Ectodermal cell (in vitro differentiated cells): ENCODE data around the gene WDR18.

Source experiments
- H3K27ac ChIP-seq: 2 replicates; pipeline ENCODE4 v1.7.0; 2013; ENCODE audit warnings: mild to moderate bottlenecking, low read depth, low read length; ENCODE audit not compliant: insufficient read depth, poor library complexity, severe bottlenecking
- H3K27me3 ChIP-seq: 2 replicates; pipeline ENCODE4 v1.7.0; 2013; ENCODE audit warnings: mild to moderate bottlenecking, low read length; ENCODE audit not compliant: insufficient read depth, control insufficient read depth, poor library complexity, severe bottlenecking
- H3K36me3 ChIP-seq: one replicate; pipeline ENCODE4 v1.7.0; 2013; ENCODE audit warnings: low read length; ENCODE audit not compliant: control insufficient read depth, insufficient read depth
- H3K4me1 ChIP-seq: one replicate; pipeline ENCODE4 v1.7.0; 2013; ENCODE audit warnings: low read length; ENCODE audit not compliant: control insufficient read depth, insufficient read depth
- H3K4me3 ChIP-seq: 2 replicates; pipeline ENCODE4 v1.7.0; 2013; ENCODE audit warnings: low read depth, low read length, control low read depth; ENCODE audit not compliant: insufficient read depth
- H3K9me3 ChIP-seq: 2 replicates; pipeline ENCODE4 v1.7.0; 2013; ENCODE audit warnings: mild to moderate bottlenecking, low read length, moderate library complexity; ENCODE audit not compliant: control insufficient read depth
- WGBS, 2 experiments: methylation state at CpG; one replicate each; pipeline ENCODE4 v1.1.7; 2013; ENCODE audit warnings: missing lambda C conversion rate in 2 of 2; 5-methylcytosine and 5-hydroxymethylcytosine counted together

Gene WDR18

GRCh38 chr19:1038978-1039645, 55.0 kb downstream of the WDR18 start:
- H3K27me3 ChIP-seq, result no peaks in the 10 kb centered on the region
- H3K9me3 ChIP-seq, result no peaks in the 10 kb centered on the region
- H3K4me1 ChIP-seq, result peaks cover 9% of the 10 kb centered on the region
- H3K4me3 ChIP-seq, result peak overlapping the region; percentile 74
- peaks cover 11% of the 10 kb centered on the region for H3K36me3 ChIP-seq
- H3K27ac ChIP-seq, result no peak overlapping the region
- 58 to 59% methylated on average over 22 of the region's 22 CpGs for WGBS, 2 experiments

DNA sequence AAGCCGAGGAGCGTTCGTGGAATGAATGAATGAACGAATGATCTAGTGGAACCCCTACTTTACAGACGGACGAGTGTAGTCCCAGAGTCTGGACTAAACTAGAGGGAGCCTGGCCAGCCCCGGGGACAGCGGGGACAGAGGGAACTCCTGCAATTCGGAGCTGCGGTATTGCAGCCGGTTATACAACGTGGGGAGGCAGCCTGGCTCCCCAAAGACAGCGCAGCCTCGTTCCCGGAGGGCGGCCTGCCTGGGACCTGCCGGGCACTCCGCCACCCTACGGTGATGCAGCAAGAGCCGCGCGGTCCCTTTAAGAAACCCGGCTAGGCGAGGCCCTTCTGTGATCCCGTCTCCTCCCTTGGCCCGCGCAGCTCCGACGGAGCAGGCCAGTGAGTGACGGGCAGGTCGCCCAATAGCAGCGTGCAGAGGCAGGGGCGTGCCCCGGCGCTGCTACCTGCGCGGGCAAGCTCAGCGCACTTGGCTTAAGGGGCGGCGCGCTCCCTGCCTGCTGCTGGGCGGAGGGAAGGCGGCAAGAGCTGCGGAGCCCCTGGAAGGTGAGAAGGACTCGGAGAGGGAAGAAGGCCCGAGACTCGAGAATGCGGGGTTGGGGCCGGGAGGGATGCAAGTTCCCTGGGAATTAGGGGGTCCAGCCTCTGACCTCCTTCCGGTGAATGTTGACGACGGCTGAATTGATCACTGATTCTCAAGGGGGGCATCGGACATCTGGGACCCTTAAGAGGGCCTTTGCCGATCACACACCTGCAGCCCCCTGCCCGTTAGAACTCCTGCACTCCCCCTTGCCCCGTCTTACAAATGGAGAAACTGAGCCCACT, 55.7 kb downstream of the WDR18 start, which contains the start of gene ABCA7:
Gene ABCA7 (plus strand): TSS at position 462 of the 830 bp plus-strand sequence. CDS start 1,255 bp downstream, outside the sequence.
- peak within 1 kb of the TSS; percentile 74 for H3K4me3 ChIP-seq
- H3K4me1 ChIP-seq, result peaks cover 9% of the 10 kb centered on the region
- H3K9me3 ChIP-seq, result no peaks in the 10 kb centered on the region
- no peaks in the 10 kb centered on the region for H3K27me3 ChIP-seq
- no peak within 1 kb of the TSS for H3K27ac ChIP-seq
- 2 to 3% methylated on average over 56 of the region's 56 CpGs for WGBS, 2 experiments
- H3K36me3 ChIP-seq, result peaks cover 11% of the 10 kb centered on the region

DNA sequence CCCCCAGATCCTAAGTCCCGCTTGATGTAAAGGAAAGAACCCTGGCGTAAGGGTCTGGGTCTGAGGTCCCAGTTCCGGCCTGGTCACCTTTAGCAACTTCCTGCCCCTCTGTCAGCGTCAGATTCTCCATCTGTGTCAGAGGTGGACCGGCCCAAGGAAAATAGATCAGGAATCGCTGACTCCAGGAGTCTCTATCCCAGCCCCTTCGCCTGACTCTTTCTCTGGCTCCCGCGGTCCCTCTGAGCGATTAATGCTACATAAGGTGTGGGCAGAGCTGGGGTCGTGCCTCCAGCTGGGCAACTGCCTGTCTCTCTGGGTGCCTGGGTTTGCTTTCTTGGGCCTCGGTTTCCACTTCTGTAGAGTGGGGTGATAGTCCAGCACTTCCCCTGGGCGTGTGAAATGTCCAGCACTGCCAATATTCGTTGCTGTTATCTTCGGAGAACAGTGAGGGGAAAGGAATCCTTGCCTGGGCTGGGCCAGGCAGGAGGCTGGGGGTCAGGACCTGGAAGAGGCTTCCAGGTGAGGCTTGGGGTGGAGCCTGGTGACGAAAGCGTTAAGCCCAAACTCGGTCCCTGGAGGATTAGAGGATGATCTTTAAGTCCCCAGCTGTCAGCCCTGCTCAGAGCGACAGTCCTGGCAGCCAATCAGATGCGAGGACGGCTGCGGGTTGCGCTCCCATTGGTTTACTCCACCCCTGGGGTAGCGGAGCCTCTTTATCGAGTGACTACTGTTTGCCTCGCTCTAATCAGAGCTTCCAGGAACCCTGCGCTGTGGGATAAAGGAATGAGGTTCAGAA, 56.5 kb downstream of the WDR18 start:
- H3K9me3 ChIP-seq, result no peaks in the 10 kb centered on the region
- H3K4me3 ChIP-seq, result peak overlapping the region; percentile 74
- H3K27me3 ChIP-seq, result no peaks in the 10 kb centered on the region
- no peak overlapping the region for H3K27ac ChIP-seq
- peaks cover 6% of the 10 kb centered on the region for H3K36me3 ChIP-seq
- H3K4me1 ChIP-seq, result peaks cover 9% of the 10 kb centered on the region
- 5 to 6% methylated on average over 27 of the region's 27 CpGs for WGBS, 2 experiments

GRCh38 chr19:1041272-1041834, 57.2 kb downstream of the WDR18 start:
- peak overlapping the region; percentile 32 for H3K4me3 ChIP-seq

GRCh38 chr19:1041835-1042685, 57.9 kb downstream of the WDR18 start:
- no peaks in the 10 kb centered on the region for H3K27me3 ChIP-seq
- H3K9me3 ChIP-seq, result no peaks in the 10 kb centered on the region
- 88 to 90% methylated on average over 43 of the region's 43 CpGs for WGBS, 2 experiments
- H3K27ac ChIP-seq, result no peak overlapping the region
- peaks cover 6% of the 10 kb centered on the region for H3K36me3 ChIP-seq
- H3K4me3 ChIP-seq, result no peak overlapping the region
- peaks cover 9% of the 10 kb centered on the region for H3K4me1 ChIP-seq

More at GRCh38 chr19:1041272-1041834, 57.2 kb downstream of the WDR18 start:
- Histone ChIP-seq H3K9me3 (no peaks in the 10 kb centered on the region), H3K27me3 (no peaks in the 10 kb centered on the region), H3K4me1 (peaks cover 9% of the 10 kb centered on the region), H3K27ac (no peak overlapping the region), H3K36me3 (peaks cover 6% of the 10 kb centered on the region)
- 51 to 54% methylated on average over 26 of the region's 26 CpGs for WGBS, 2 experiments

DNA sequence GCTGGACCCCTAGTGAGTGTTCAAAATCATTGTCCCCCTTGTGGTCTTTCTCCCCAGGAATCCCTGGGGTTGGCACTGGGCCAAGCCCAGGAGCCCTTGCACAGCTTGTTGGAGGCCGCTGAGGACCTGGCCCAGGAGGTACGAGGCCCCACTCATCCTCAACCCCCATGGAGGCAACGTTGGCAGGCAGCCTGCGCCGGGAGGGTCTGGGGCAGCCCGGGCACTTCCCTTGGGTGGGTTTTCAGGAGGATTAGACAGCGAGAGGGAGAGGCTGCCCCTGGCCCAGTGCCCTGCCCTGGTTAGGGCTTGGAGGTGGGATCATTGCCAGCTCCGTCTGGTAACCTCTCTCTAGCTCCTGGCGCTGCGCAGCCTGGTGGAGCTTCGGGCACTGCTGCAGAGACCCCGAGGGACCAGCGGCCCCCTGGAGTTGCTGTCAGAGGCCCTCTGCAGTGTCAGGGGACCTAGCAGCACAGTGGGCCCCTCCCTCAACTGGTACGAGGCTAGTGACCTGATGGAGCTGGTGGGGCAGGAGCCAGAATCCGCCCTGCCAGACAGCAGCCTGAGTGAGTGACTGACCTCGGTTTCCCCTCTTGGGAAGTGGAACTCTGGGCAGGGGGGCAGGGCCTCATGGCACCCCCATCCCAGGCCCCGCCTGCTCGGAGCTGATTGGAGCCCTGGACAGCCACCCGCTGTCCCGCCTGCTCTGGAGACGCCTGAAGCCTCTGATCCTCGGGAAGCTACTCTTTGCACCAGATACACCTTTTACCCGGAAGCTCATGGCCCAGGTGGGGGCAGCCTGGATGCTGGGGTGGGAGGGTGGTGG, 58.8 kb downstream of the WDR18 start:
- Histone ChIP-seq H3K4me3 (no peak overlapping the region), H3K27me3 (no peaks in the 10 kb centered on the region), H3K9me3 (no peaks in the 10 kb centered on the region), H3K4me1 (peaks cover 9% of the 10 kb centered on the region), H3K27ac (no peak overlapping the region), H3K36me3 (no peaks in the 10 kb centered on the region)
- WGBS, 2 experiments, result 81% methylated on average over 23 of the region's 23 CpGs
